Left forelimb (tissue), 1 donor: ENCODE data around the gene ABCG1.

ENCODE experiments used
- DNase-seq: peaks from one replicate; pipeline ENCODE4 v3.0.0-alpha.2; 2018; ENCODE audit warnings: low spot score

ABCG1 gene

DNA sequence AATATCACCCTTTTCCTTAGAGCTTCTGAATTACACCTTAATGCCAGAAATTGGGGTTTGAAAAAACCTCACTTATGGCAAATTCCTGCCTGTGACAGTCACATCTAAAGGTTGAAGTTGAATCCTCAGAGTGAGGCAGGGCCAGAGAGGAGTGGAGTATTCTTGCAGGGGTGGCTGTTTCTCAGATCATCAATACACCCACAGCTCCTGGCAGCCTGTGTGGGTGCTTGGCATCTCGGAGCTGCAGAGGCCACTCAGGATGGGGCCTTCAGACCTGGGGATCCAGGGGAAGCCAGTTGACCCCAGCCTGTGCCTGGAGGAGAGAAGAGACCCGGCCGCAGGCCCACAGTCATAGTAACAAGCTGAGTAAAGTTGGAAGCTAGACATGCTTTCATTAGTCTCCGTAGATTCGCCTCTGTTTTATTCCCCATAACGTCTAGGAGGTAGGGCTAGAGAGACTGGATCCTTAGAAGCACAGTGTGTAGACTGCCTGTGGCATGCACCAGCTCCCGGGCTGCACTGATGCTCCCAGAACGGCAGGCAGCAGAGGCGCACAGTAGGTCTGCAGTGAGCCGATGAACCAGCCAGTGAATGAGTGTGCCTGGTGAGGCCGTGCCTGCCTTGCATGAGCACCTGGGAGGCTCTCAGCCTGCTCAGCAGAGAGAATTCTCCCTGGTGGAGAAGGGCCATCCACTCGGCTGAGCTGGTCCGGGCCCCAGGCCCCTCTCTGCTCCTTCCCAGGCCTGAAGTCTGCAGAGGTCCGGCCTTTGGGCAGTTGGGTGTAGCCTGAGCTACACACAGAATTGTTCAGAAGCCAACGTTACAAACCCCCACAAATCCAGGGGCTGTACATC is 53.4 kb downstream of the ABCG1 start:
- DNase-seq: no peak

DNA sequence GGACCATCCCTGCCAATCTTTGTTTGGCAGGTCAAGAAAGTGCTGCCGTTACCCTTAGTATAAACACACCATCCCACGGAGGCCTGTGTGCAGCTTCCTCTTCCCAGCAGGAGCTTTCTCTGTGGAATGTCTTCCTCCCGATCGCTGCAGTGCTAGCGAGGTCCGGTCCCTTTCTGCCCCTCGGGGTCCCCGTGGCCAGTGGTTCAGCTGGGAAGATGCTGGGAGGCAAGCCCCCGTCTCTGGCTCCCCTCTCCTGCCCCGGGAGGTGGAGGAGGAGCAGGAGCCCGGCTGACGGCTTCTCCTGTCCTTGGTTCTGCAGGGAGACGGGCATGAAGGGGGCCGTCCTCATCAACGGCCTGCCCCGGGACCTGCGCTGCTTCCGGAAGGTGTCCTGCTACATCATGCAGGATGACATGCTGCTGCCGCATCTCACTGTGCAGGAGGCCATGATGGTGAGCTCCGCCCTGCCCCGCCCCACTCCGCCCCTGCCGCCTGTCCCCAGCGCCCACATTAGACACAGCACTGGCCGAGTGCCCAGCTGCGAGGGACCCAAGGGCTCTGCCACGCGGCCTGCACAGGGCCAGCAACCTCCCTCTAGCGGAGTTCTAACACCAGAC is 54.2 kb downstream of the ABCG1 start:
- no peak for DNase-seq

DNA sequence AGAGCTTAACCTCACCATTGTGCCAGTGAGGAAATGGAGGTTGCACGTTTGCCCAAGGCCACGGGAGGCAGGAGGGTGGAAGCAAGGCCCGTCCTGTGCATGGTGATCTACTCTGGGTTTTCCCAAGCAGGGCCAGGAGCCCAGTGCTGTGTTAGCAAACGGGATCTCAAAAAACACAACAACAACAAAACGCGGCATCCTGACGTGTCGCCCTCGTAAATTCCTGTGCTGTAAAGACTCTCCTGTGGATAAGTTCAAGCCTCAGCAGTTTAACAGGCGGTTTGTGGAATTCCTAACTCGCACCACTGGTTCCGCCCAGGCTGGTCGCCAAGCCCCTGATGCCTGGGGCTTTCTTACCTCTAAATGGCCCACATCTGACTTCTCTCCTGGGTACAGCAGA is 57.1 kb downstream of the ABCG1 start:
- DNase-seq: no peak

DNA sequence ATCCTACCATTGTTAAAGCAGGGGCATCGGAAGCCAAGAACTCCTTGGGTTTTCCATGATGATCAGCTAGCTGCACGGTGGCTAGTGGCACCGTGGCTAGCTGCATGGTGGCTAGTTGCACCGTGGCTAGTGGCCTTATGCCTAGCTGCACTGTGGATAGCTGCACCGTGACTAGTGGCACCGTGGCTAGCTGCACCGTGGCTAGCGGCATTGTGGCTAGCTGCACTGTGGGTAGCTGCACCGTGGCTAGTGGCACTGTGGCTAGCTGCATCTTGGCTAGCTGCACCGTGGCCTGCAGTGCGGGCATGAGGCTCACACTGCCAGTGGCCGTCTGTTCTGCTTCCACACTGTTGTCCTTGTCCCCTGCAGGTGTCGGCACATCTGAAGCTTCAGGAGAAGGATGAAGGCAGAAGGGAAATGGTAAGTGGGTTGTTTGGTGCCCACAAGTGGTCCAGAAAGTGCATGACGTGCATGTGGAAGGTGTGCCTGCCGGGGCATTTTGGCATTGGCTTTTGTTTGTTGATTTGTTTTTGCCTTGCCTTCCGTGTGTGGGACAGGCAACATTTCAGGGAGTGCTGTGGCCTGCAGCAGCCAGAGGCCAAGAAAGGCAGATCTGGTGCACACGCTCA is 57.7 kb downstream of the ABCG1 start:
- DNase-seq: no peak

DNA sequence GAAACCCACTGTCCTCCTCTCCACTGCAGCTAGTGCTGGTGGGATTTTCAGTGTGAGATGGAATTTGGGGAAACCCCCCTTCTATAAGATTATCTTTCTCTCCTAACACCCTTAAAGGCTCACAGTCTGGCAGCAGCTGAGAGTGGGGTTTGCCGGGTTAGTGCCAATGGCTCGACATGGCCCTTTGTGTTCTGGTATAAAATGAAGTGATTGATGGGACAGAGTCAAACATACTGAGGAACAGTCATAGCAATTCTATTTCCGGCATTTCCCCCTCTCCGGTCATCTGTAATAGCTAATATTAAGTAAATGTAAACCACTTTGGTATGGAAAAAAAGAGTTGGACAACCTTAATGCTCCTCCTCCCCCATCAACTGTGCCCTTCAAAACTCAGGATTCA is 58.7 kb downstream of the ABCG1 start:
- DNase-seq: no peak

DNA sequence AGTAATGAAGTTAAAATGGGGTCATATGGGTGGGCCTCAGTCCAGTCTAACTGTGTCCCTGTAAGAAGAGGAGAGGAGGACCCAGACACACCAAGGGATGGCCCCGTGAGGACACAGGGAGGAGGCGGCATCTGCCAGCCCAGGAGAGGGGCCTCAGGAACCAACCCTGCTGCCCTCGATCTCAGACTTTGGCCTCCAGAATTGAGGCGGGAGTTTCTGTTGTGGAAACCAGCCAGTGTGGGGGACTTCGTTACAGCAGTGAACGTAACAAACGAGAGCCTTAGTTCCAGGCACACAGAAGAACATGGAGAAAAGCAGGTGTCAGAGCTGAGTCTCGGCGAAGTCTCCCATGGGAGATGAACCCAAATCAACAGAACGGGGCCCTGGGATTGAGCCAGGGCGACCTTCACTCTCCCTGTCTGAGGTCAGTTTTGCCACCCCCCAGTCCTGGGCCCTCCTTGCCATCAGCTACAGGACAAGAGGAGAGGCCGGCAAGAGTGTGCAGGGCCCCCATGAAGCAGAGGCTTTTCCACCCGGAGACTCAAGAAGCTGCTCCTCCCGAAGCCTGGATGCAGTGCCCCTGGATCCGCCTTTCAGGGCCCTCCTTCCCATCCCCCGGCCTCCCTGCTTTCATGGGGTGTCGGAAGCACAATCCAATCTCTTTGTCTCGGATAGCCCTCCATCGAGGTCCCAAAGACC is 59.7 kb downstream of the ABCG1 start:
- DNase-seq: no peak

DNA sequence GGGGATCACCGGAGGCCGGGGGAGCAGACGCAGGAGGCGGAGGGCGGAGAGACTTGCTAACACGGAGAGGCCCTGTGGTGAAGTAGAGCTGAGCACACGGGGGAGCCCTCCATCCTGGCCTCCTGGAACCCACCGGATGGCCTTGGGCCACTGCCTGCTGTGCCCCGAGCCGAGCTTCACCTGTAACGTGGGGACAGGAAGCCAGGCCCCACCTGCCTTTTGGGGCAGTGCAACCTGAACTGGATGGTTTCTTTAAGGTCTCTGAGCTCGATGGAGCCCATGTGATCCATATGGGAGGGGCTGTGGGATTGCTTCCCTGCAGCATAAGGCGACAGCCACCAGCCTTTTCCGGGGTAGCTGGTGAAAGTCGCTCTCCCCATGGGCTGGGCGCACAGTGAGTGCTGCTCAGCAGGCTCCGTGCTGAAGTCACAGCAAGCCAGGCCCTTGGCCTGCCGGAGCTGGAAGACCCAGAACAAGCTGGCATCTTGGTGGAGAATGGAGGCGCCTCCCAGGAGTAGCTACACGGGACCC is 60.5 kb downstream of the ABCG1 start:
- DNase-seq: no peak

DNA sequence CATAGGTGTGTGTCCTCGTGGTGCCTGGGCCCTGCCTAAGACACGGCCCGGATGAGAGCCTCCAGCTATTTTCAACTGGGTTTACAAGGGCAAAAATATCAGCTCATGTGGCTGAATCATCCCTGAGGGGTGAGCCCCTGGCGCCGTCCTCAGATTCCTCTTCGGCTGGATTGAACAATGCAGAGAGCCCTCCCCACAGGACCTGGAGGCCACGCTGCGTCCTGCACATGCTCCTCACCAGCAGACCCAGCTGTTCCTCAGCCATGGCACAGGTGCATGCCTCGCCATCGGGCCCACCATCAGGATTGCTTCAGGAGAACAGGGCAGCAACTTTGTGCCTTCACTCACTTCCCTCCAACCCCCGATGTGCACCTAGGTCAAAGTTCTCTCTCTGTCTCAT is 60.9 kb downstream of the ABCG1 start:
- no peak for DNase-seq

DNA sequence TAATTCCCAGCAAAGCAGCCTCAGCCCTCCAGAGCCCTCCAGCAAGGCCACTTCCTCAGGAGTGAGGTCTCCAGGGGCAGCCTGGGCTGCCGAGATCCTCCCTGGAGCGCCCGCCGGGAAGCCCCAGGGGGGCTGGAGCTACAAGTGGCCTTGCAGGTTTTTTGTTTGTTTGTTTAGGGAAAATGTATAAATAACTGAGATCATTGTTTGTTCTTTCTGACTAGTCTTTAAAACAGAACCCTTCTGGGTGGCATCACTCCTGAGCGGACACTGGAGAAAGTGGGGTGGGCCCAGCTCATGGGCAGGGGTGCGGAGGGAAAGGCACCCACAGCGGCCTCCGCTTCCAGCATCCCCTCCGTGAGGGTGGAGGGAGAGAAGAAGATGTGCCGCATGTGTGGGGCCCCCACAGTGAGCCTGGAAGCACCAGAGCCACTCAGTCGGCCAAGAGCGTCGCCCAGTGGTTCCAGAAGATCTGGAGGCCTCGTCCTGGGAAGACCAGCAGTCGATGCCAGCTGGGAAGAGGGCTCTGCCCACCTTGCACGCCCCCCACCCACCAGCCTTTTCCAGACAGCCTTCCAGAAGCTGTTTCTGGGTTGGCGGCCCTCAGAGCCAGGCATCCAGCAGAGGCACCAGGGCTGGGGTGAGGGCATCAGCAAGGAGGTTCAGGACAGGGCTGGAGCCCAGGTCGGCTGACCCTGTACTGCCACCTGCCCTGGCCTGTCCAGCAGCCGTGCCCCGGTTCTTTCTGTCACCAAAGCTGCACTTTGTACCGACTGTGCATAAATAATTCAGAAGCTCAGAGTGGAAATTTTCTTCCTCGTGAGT is 61.6 kb downstream of the ABCG1 start:
- no peak for DNase-seq

DNA sequence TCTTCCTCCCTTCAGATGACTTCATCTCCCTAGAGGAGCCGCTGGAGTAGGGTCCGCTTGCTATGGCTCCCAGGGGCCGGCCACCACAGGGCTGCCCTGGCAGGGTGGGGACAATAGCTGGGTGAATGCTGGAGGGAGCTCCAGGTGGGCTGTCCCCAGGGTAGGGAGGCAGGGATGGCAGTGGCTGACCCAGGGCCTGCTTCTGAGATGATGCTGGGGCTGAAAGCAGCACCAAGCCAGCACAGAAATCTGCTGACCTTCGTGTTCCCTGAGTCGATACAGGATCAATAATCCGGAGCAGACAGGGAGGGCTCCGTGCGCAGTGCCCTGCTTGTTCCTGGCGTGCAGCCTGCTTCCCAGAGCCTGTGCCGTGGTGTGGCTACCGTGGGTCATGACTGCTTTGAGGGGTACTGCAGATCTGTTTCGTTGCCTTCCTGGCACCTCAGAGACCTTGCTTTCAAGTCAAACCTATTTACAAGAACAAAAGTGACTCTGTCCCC is 62.3 kb downstream of the ABCG1 start:
- no peak for DNase-seq

DNA sequence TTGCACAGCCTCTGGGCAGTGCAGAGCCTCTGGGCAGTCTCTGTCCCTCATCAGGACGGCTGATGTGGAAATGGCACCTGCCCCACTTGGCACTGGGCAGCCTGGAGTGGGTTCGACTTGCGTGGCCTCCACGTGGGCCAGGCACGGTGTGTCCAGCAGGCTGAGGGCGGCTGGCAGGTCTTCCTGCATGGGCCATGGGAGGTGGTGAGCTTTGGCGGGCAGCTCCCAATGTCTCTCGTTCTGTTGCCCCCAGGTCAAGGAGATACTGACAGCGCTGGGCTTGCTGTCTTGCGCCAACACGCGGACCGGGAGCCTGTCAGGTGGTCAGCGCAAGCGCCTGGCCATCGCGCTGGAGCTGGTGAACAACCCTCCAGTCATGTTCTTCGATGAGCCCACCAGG is 63.1 kb downstream of the ABCG1 start:
- no peak for DNase-seq

DNA sequence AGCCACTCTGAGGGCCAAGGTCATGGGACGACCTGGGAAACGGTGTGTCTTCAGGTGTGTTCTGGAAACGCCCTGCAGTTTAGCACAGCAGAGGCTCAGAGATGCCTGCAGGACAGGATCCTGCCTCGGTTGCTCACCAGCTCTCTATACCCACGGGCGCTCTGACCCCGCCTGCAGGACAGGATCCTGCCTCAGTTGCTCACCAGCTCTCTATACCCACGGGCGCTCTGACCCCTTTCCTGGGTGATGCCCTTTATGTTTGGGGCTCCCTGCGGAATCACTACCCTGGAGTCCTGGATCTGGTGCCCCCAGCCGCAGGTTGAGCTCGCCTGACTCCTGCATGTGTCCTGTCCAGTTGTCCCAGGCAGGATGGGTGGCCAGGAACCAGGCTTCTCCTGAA is 63.8 kb downstream of the ABCG1 start:
- no peak for DNase-seq

DNA sequence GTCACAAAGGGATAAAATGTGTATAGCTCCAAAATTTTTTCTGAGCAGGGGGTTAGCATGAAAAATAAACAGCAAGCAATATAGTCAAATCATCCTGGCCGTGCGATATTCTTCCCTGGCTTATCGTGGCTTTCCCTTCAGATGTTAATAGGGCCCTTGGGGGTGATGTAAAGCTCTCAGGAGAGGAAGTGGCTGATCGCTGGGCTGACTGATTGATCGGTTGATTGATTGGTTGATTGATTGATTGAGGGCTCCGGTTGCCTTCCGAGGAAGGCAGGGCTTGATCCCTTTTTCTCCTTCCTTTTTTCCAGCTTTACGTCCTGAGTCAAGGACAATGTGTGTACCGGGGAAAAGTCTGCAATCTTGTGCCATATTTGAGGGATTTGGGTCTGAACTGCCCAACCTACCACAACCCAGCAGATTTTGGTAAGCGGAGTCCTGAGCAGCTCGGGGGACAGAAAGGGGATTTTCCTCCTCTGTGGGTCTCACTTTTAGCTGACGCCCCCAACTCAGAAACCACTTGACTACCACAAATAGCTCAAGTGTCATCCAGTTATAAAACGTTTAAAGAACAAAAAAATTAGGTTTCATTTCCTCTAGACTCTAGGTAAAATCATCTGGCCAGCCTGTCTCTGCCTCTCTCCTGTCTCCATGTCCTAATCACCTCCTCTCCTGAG is 66.8 kb downstream of the ABCG1 start:
- no peak for DNase-seq

DNA sequence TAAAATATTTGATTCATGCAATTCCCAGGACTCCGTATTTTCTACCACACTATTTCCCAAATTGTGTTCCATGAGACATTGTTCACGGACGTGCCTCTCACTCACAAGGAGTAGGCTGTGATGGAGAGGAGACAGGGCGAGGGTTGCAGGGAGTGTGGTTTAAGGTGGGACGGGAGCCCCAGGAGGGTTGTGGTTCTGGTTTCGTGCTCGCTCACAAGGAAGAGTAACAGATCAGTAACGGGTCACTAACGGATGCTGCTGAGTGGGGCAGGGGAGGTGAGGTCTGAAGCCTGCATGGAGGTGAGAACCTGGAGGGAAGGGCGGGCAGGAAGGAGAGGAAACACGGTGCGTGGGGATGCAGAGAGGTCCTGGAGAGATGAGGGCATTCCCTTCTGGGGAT is 67.5 kb downstream of the ABCG1 start:
- DNase-seq: no peak

DNA sequence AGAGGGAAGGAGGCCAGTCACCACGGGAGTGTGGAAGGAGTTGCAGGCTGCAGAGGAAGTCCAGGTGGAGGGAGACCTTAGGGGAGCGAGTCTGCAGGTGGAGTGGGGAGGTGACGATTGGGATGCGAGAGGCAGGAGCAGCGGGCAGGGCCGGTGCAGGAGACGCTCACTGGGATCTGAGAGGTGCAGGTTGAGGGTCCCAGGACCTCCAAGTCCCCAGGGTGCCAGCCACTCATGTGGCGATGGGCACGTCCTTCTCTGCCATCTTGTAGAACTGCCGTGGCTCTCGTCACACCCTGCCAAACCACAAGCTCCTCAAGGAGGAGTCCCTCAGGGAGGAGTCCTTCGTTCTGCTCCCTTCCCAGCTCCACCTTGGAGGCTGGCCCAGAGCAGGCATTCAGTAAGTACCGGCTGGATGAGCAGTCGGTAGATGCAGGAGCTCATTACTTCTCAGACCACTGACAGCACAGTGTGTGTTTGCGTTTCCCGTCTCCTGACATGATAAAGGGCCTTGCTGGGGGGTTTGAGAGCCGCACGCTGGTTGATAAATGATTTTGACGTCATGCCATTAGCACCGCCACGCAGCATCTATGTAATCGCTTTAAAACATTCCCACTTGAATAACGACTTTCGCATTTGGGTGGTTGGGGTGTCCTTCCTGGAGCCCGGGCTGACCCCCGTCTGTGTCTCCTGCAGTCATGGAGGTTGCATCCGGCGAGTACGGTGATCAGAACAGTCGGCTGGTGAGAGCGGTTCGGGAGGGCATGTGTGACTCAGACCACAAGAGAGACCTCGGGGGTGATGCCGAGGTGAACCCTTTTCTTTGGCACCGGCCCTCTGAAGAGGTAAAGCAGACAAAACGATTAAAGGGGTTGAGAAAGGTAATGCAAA is 68.5 kb downstream of the ABCG1 start:
- DNase-seq: no peak

DNA sequence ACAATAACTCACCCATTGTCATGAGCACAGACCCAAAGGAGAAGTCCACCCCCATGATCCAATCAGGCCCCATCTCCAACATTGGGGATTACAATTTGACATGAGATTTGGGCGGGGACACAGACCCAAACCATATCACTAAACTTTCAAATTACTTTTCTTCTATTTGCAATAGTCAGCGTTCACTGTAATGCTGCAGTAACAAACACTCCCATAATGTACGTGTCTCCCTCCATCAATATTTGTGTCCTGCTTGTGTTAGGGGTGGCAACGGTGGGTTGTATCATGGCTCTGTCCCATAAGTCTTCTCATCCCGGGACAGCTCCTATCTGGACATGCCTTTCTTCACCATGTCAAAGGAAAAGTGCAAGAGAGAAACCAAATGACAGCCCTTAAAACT is 70.0 kb downstream of the ABCG1 start:
- DNase-seq: no peak

DNA sequence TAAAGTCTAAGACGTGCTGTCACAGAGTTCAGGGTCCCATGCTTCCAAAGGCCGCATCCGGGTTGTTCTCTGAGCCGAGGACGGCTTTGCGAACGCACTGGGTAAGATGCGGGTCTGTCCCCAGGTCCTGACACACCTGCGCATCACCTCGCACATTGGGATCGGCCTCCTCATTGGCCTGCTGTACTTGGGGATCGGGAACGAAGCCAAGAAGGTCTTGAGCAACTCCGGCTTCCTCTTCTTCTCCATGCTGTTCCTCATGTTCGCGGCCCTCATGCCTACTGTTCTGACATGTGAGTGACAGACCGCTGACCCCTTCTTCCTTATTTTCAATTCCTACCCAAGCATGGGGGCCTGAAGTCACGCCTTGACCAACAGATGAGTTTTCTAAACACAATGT is 71.0 kb downstream of the ABCG1 start:
- no peak for DNase-seq

DNA sequence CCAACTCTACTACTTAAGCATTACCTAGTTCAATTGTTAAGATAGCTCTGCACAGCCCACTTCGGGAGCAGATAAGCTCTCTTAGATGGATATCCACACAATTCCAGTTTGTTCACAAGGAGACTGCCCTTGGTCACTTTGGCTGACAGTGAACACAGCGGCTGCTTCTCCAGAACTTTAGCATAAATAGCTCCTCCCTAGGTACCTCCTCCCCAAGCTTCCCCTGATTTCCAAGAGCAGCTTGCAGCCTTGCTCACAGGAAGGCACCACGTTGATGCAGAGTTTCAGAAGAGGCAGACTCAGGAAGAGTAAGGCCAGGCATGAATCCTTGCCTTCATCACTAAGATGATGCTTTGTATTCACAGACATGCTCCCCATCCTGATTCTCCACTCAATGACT is 71.6 kb downstream of the ABCG1 start:
- no peak for DNase-seq

DNA sequence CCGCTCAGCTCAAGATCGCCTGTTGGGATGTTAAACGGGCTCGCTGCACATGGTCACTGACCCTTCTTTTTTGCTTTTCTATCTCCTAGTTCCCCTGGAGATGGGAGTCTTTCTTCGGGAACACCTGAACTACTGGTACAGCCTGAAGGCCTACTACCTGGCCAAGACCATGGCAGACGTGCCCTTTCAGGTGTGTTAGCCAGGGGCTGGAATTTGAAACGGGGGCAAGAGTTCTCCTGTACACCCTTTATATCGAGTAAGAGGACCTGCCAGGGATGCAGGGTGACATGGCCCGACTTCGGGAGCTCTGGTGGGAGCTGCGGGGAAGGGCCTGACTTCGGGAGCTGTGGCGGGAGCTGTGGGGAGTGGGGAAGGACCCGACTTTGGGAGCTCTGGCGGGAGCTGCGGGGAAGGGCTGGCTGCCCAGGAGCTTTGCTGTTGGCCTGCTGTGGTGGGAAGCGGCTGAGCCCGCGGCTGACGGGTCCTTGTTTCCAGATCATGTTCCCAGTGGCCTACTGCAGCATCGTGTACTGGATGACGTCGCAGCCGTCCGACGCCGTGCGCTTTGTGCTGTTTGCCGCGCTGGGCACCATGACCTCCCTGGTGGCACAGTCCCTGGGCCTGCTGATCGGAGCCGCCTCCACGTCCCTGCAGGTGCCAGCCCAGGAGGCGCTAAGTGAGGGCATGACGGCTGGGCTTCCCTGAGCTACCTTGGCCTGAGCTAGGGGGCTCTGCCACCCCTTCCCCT is 72.2 kb downstream of the ABCG1 start:
- DNase-seq: no peak
